Activated CD4-positive, alpha-beta T cell treated with anti-CD3 and anti-CD28 coated beads, Interleukin-2, amount 50 U/mL, for 48 hours (primary cell): Measurements from ENCODE around the gene NBEAL2.

Experiments
- DNase-seq, 2 experiments: peaks; one replicate each; pipeline ENCODE4 v3.0.0-alpha.2; 2020

The NBEAL2 gene

GRCh38 chr3:47054412-47054811, 74.9 kb downstream of the NBEAL2 start:
- no peak for DNase-seq

GRCh38 chr3:47056705-47057104, 77.2 kb downstream of the NBEAL2 start:
- no peak for DNase-seq

GRCh38 chr3:47057212-47057671, 77.8 kb downstream of the NBEAL2 start:
- DNase-seq: peak; percentile 40 to 55
